Neutrophil (primary cell): ENCODE data around the gene ZNF689.
A peak's percentile ranks its signal among the peaks of the same experiment; 100 is the strongest.

Experiments
- H3K27ac ChIP-seq: fragments of 200-600 bp; sonication (generic); 2 replicates; pipeline ENCODE4 v1.5.1; 2016; ENCODE audit warnings: mild to moderate bottlenecking, moderate library complexity
- H3K27me3 ChIP-seq: fragments of 200-600 bp; sonication (generic); 2 replicates; pipeline ENCODE4 v1.6.0; 2016; ENCODE audit warnings: mild to moderate bottlenecking
- H3K36me3 ChIP-seq: fragments of 200-600 bp; sonication (generic); 2 replicates; pipeline ENCODE4 v1.5.1; 2017
- H3K4me1 ChIP-seq, 2 experiments: fragments of 200-600 bp in 1 of 2; sonication (generic) in 1 of 2; 1 replicate in 1 of 2; 2 replicates in 1 of 2; pipeline versions ENCODE4 v1.5.1 to v1.6.1; 2013 to 2016; ENCODE audit warnings: low read depth in 1 of 2, low read length in 1 of 2, mild to moderate bottlenecking in 1 of 2, moderate library complexity in 1 of 2; ENCODE audit not compliant: control insufficient read depth in 1 of 2, insufficient read depth in 1 of 2
- H3K4me3 ChIP-seq, 2 experiments: fragments of 200-600 bp in 1 of 2; sonication (generic) in 1 of 2; 1 replicate in 1 of 2; 2 replicates in 1 of 2; pipeline ENCODE4 v1.5.1; 2013 to 2016; ENCODE audit warnings: low read depth in 1 of 2, low read length in 1 of 2, mild to moderate bottlenecking in 1 of 2, moderate library complexity in 1 of 2
- H3K9me3 ChIP-seq: fragments of 200-600 bp; sonication (generic); 2 replicates; pipeline ENCODE4 v1.5.1; 2016
- TF ChIP-seq, protein P1 (sequence below): fragments of 200-600 bp; sonication (generic); IDR thresholded peaks from 2 replicates; pipeline ENCODE4 v1.5.1; 2016; ENCODE audit warnings: antibody characterized with exemption

ZNF689 gene

GRCh38 chr16:30656388-30656787 is 46.2 kb upstream of the ZNF689 start:
- TF ChIP-seq, protein P1, sequence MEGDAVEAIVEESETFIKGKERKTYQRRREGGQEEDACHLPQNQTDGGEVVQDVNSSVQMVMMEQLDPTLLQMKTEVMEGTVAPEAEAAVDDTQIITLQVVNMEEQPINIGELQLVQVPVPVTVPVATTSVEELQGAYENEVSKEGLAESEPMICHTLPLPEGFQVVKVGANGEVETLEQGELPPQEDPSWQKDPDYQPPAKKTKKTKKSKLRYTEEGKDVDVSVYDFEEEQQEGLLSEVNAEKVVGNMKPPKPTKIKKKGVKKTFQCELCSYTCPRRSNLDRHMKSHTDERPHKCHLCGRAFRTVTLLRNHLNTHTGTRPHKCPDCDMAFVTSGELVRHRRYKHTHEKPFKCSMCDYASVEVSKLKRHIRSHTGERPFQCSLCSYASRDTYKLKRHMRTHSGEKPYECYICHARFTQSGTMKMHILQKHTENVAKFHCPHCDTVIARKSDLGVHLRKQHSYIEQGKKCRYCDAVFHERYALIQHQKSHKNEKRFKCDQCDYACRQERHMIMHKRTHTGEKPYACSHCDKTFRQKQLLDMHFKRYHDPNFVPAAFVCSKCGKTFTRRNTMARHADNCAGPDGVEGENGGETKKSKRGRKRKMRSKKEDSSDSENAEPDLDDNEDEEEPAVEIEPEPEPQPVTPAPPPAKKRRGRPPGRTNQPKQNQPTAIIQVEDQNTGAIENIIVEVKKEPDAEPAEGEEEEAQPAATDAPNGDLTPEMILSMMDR, result no peak
- Histone ChIP-seq H3K27me3 (no peaks in the 10 kb centered on the region), H3K36me3 (peaks cover 66% of the 10 kb centered on the region), H3K27ac (peak overlapping the region; percentile 97), H3K9me3 (no peaks in the 10 kb centered on the region), H3K4me1 (peaks cover 34 to 39% of the 10 kb centered on the region in 2 experiments), H3K4me3 (no peak overlapping the region)

GRCh38 chr16:30655815-30656347 is 45.7 kb upstream of the ZNF689 start:
- TF ChIP-seq, protein P1, result no peak
- H3K9me3 ChIP-seq, result no peaks in the 10 kb centered on the region
- peaks cover 29 to 34% of the 10 kb centered on the region in 2 experiments for H3K4me1 ChIP-seq
- peak overlapping the region; percentile 97 for H3K27ac ChIP-seq
- H3K4me3 ChIP-seq, result no peak overlapping the region
- no peaks in the 10 kb centered on the region for H3K27me3 ChIP-seq
- H3K36me3 ChIP-seq, result peaks cover 61% of the 10 kb centered on the region

GRCh38 chr16:30654856-30655255 is 44.7 kb upstream of the ZNF689 start:
- peaks cover 24 to 28% of the 10 kb centered on the region in 2 experiments for H3K4me1 ChIP-seq
- H3K27ac ChIP-seq, result no peak overlapping the region
- no peaks in the 10 kb centered on the region for H3K27me3 ChIP-seq
- peaks cover 54% of the 10 kb centered on the region for H3K36me3 ChIP-seq
- no peak overlapping the region for H3K4me3 ChIP-seq
- TF ChIP-seq, protein P1, result no peak
- no peaks in the 10 kb centered on the region for H3K9me3 ChIP-seq

GRCh38 chr16:30652718-30653117 is 42.5 kb upstream of the ZNF689 start:
- Histone ChIP-seq H3K27me3 (no peaks in the 10 kb centered on the region), H3K9me3 (no peaks in the 10 kb centered on the region), H3K36me3 (peaks cover 54% of the 10 kb centered on the region), H3K27ac (peak overlapping the region; percentile 95), H3K4me1 (peaks cover 30 to 31% of the 10 kb centered on the region in 2 experiments), H3K4me3 (no peak overlapping the region)
- TF ChIP-seq, protein P1, result no peak

DNA sequence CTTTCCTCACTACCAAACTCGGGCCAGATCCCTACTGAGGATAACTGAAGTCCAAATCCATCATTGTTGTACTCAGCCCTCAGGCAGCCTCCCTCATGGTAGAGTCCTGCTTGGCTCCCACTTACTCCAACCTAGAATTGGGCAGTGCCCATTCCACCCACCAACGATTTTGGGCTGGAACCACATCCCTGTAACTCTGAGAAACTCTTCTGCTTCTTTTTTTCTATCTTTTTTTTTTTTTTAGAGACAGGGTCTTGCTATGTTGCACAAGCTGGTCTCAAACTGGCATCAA is 41.8 kb upstream of the ZNF689 start:
- H3K27me3 ChIP-seq, result no peaks in the 10 kb centered on the region
- H3K27ac ChIP-seq, result peak overlapping the region; percentile 95

More for the DNA sequence above, 41.8 kb upstream of the ZNF689 start:
- Histone ChIP-seq H3K4me1 (peaks cover 22 to 23% of the 10 kb centered on the region in 2 experiments), H3K9me3 (no peaks in the 10 kb centered on the region), H3K36me3 (peaks cover 48% of the 10 kb centered on the region), H3K4me3 (peak overlapping the region; percentile 89)
- TF ChIP-seq, protein P1, result no peak
